NCI-H146 (cell line): ENCODE results near the gene SYNGR2.
"Not testable (repeated sequence)": the region's sequence is repeated elsewhere in the genome, so short reads cannot be mapped to it uniquely, and the experiment has no call there.

Source experiments
- DNase-seq: peaks from one replicate; lab custom pipeline; 2025; lab: John Stamatoyannopoulos, UW

Gene SYNGR2

DNA sequence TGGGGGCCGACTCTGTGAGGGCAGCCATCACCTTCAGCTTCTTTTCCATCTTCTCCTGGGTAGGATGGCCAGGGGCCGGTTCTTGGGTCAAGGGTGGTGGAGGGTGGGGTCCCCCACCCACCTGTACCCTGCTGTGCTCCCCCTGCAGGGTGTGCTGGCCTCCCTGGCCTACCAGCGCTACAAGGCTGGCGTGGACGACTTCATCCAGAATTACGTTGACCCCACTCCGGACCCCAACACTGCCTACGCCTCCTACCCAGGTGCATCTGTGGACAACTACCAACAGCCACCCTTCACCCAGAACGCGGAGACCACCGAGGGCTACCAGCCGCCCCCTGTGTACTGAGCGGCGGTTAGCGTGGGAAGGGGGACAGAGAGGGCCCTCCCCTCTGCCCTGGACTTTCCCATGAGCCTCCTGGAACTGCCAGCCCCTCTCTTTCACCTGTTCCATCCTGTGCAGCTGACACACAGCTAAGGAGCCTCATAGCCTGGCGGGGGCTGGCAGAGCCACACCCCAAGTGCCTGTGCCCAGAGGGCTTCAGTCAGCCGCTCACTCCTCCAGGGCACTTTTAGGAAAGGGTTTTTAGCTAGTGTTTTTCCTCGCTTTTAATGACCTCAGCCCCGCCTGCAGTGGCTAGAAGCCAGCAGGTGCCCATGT lies 3.3 kb downstream of the SYNGR2 start:
- DNase-seq, result not testable (repeated sequence)

- no peak for DNase-seq
Measured at GRCh38 chr17:78172249-78173051, 4.1 kb downstream of the SYNGR2 start.

DNA sequence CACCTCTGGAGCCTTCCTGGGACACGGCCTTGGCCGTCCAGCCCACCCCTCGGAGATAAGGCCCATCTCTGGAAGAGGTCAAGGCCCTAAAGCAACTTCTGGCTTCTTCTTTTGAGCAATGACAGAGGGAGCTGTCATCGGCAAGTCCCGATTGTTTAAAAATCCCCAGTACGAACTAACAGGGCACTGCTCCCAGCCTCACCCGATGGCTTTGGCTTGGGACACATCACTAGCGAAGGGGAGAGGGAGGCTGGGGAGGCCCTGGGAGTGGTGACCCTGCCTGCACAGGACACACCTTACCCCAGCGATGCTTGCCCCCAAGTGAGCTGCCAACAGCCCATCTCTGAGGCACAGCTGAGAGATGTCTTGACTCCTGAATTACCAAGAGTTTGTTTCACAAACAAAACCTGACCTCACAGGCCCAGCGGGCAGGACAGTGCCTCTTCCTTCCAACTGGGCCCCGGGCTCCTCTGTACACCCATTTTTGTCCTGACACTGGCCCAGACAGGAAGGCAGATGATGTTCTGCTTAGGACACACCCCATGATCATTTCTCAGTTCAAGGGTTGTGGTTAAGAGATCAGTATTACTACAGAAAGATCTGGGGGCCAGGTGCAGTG lies 4.8 kb downstream of the SYNGR2 start:
- no peak for DNase-seq

GRCh38 chr17:78174346-78174869 lies 6.0 kb downstream of the SYNGR2 start:
- no peak for DNase-seq

DNA sequence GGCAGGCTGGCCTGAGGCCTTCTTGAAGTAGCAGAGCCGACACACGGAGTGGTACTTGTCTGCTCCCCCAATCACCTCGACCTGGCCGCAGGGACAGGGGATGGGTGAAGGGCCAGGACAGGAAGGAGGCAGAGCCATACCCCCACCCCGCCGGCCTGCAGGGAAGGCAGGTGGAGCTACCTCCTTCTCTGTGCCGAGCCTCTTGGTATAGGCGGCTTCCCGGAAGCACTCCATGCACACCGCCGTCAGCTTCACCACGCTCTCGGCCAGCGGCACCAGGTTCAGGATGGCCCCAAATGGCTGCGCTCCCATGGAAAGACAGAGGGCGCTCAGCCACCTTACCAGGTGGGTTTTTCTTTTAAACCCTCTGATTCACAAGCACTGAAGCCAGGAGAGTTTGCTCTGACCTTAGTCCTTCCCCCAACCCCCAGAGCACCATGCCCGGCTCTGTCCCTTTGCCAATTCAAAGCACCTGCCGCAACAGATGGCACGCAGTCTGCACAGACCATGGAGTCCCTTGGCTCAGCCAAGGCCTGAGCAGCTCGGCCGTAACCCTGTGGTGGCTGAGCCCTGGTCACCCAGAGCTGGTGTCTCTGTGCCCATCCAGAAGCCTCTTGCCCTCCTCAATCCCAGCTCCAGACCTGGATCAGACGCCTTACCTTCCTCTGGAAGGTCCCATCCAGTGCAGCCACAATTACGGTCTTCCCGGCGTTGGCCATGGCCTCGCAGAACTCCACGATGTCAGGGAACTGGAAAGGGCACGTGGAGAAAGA lies 6.7 kb downstream of the SYNGR2 start:
- no peak for DNase-seq

GRCh38 chr17:78175643-78175981 lies 7.2 kb downstream of the SYNGR2 start:
- no peak for DNase-seq

DNA sequence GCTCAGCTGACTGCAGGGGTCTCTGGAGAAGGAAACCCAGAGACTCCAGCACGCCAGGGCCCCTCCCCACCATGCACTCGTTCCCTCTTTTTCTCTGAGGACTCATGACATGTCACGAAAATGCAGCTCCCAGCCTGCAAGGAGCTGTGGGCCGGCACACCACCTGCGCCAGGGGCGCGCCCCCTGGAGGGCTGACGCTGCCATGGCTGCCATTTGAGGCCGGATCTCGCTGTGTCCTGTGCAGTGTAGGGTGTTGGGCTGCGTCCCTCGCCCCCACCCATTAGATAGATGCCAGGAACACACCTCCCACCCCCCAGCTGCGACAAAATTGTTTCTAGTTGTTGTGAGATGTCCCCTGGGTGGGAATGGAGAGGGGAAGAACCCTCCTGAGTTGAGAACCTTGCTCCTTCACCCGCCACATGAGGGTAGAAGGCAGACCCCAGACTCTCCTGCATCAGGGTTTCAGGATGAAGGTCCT lies 8.2 kb downstream of the SYNGR2 start:
- DNase-seq, result peak; percentile 15

- no peak for DNase-seq
Measured at GRCh38 chr17:78179372-78179771, 11.0 kb downstream of the SYNGR2 start.

DNA sequence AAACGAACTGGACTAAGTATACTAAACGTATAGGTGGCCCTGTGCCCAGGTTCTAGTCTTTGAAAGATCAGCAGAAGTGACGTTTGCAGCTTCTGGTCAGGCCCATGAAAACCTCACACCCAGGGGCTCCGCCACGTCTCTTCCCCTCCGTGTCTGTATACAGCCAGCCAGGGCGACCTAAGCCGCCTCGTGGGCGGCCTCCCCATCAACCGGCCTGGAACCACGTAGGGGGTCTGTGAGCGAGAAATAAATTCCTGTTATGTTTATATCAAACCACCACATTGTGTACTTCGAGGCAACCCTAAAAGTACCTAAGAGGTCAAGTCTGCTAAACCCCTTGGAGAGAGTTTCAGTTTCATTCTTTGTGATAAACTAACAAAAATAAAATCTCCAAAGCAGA lies 11.7 kb downstream of the SYNGR2 start:
- DNase-seq, result no peak

DNA sequence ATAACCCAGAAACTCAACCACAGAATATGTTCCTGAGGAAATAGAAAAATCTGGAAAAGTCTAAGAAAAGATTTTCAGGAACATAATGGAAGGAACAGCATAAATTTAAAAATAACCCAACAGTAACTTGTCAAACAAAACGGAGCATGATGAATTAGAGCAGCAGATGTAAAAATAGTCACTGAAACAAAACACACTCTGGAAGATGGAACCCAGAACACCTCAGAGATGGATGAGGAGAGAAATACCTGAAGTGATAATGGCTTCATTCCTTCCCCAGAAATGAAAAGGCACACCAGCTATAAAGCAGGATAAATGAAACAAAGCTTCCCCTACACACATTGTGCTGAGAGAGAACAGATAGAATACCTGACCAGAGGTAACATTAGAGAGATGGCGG lies 12.1 kb downstream of the SYNGR2 start:
- DNase-seq, result no peak

DNA sequence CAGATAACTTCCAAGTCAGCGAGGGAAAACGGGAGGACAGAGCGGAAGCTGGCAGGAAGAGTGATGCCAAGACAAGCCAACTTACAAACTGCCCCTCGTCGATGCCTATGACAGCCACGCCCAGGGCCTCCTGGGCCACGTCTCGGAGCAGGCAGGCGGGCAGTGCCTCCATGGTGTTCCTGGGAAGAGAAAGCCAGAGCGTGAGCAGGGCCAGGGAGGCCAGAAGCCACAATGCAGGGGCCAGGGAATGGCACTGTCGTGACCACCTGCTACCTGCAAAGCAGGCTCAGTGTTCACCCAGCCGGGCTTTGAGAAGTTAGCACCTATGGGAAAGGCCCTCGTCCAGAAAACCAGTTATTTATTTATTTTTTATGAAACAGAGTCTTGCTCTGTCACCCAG lies 14.1 kb downstream of the SYNGR2 start:
- DNase-seq, result no peak

GRCh38 chr17:78183916-78184315 lies 15.5 kb downstream of the SYNGR2 start:
- no peak for DNase-seq

GRCh38 chr17:78184351-78184750 lies 16.0 kb downstream of the SYNGR2 start:
- DNase-seq, result no peak

- DNase-seq, result no peak
Measured at GRCh38 chr17:78184868-78185267, 16.5 kb downstream of the SYNGR2 start.

DNA sequence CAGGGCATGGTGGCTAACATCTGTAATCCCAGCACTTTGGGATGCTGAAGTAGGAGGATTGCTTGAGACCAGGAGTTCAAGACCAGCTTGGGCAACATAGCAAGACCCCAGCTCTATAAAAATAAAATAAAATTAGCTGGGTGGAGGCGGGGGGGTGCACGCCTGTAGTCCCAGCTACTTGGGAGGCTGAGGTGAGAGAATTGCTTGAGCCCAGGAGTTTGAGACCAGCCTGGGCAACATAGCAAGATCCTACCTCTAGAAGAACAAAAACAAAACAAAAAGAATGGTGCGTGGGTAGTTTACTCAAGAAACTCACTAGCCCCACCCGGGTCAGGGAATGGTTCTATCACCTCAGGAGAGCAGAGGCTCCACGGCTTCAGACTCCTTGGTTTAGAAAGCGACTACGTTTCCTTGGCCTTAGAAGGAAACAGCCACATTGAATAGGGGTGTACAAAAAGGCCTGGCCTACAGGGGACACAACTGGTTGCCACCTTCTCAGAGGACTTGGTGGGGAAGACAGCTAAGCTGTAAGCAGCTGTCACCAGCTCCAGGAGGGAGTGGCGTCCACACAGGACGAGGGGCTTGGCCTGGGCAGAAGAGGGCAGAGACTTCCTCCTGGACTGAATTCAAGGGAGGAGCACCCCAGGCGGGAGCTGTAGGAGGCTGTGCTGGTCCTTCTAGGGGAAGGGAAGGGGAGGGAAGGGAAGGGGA lies 17.8 kb downstream of the SYNGR2 start:
- peak; percentile 66 for DNase-seq

- DNase-seq, result peak; percentile 98
Measured at GRCh38 chr17:78186692-78187595, 18.6 kb downstream of the SYNGR2 start, which contains the start of the genes AFMID and TK1. Gene AFMID (plus strand): TSS chr17:78187362. CDS start chr17:78187371, 9 bp downstream. Gene TK1 (minus strand): TSS chr17:78187052. CDS start chr17:78186994, 58 bp downstream.

- no peak for DNase-seq
Measured at GRCh38 chr17:78196716-78197115, 28.3 kb downstream of the SYNGR2 start.

GRCh38 chr17:78197147-78197832 lies 28.9 kb downstream of the SYNGR2 start:
- peak; percentile 46 for DNase-seq

GRCh38 chr17:78200451-78200850 lies 32.1 kb downstream of the SYNGR2 start:
- DNase-seq, result no peak

GRCh38 chr17:78202666-78203065 lies 34.3 kb downstream of the SYNGR2 start:
- DNase-seq, result no peak
